Activated T-helper 1 cell treated with Interleukin-2 at 50 U/mL for 16 hours (primary cell): ENCODE data around the gene PCDHGB6.
"Not testable (repeated sequence)": the region's sequence is repeated elsewhere in the genome, so short reads cannot be mapped to it uniquely, and the experiment has no call there.

Source experiments
- DNase-seq: peaks from one replicate; pipeline ENCODE4 v3.0.0-alpha.2; 2020; ENCODE audit warnings: low read depth

Gene PCDHGB6

DNA sequence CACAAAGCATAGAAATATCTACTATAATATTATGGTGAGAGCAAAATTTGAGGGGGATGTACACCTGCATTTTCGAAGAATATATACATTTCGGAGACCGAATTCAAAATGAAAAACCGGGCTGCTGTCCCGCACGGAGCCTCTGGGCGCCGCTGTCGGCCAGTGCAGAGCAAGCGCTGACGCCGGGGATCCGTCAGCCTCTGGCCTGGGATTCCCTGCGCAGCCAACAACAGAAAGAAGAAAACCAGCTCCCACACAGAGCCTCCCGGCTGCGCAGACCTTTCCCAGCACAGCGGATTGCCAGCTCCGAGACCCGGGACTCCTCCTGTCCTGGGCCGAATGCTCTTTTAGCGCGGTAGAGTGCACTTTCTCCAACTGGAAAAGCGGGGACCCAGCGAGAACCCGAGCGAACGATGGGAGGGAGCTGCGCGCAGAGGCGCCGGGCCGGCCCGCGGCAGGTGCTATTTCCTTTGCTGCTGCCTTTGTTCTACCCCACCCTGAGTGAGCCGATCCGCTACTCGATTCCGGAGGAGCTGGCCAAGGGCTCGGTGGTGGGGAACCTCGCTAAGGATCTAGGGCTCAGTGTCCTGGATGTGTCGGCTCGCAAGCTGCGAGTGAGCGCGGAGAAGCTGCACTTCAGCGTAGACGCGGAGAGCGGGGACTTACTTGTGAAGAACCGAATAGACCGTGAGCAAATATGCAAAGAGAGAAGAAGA, at the start of gene PCDHGB6:
PCDHGB6 (plus strand) TSS at position 232 of the 716 bp plus-strand sequence; CDS start at position 414, 182 bp downstream.
- DNase-seq = not testable (repeated sequence)

- no peak for DNase-seq
Measured at GRCh38 chr5:141359790-141360426, 47.9 kb upstream of the PCDHGB6 start, which contains the start of gene PCDHGB2. TSS of gene PCDHGB2 (plus strand) at chr5:141359994. CDS start at chr5:141360136, 142 bp downstream.

- DNase-seq = no peak
Measured at GRCh38 chr5:141360685-141361084, 47.1 kb upstream of the PCDHGB6 start.

DNA sequence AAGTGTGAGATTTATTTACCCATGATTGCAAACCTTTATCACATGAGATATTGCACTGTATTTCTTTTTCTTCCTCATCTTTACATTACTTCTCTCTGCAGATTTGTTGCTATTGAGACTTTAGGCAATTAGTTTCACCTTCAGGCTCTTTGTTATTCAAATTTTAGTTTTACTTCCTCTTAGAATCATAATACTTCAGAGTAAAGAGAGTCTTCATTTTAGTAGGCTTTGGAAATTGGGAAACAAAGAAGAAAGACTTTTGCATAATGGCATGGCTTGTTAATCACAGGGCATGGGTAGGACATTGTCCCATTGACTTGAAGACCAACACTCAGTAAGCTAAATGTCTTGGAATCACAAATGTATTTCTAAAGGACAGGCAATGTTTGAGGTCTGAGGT, 45.1 kb upstream of the PCDHGB6 start:
- DNase-seq = no peak

DNA sequence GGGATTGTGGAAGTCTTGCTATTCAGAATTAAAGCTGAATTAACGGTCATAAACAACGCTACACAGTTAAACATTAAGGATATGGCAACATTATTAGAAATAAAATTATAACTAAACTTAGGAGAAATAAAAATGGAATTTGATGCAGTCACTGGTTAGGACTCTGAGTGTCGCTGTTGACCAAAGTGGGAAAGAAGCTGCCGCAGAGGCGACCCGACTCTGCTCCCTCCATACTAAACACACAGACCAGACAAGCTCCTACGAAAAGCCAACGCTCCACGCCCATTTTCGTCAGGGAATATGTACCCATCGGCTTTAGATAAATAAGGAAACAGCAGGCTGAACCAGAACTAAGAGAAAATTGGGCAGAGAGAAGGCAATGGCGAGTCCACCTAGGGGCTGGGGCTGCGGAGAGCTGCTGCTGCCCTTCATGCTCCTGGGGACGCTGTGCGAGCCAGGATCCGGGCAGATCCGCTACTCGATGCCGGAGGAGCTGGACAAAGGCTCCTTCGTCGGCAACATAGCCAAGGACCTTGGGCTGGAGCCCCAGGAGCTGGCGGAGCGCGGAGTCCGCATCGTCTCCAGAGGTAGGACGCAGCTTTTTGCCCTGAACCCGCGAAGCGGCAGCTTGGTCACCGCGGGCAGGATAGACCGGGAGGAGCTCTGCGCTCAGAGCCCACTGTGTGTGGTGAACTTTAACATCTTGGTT, 43.7 kb upstream of the PCDHGB6 start, which contains the start of gene PCDHGA5:
PCDHGA5 (plus strand) TSS at position 211 of the 709 bp plus-strand sequence; CDS start at position 380, 169 bp downstream.
- DNase-seq = no peak

DNA sequence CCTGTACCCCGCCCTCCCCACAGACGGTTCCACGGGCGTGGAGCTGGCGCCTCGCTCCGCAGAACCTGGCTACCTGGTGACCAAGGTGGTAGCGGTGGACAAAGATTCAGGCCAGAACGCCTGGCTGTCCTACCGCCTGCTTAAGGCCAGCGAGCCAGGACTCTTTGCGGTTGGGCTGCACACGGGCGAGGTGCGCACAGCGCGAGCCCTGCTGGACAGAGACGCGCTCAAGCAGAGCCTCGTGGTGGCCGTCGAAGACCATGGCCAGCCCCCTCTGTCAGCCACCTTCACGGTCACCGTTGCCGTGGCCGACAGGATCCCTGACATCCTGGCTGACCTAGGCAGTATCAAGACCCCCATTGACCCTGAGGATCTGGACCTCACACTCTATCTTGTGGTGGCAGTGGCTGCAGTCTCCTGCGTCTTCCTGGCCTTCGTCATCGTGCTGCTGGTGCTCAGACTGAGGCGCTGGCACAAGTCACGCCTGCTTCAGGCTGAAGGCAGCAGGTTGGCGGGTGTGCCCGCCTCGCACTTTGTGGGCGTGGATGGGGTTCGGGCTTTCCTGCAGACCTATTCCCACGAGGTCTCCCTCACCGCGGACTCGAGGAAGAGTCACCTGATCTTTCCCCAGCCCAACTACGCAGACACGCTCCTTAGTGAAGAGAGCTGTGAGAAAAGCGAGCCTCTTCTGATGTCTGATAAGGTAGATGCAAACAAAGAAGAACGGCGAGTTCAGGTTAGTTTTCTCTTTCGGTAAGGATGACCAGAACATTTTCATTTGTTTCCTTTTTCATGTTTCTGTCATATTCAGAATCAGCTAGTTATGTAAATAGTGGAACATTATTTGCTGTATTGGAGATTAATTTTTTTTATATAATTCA, 41.6 kb upstream of the PCDHGB6 start:
- DNase-seq = no peak

- no peak for DNase-seq
Measured at GRCh38 chr5:141369994-141370848, 37.6 kb upstream of the PCDHGB6 start, which contains the start of gene PCDHGB3. TSS of gene PCDHGB3 (plus strand) at chr5:141370242. CDS start at chr5:141370395, 153 bp downstream.

DNA sequence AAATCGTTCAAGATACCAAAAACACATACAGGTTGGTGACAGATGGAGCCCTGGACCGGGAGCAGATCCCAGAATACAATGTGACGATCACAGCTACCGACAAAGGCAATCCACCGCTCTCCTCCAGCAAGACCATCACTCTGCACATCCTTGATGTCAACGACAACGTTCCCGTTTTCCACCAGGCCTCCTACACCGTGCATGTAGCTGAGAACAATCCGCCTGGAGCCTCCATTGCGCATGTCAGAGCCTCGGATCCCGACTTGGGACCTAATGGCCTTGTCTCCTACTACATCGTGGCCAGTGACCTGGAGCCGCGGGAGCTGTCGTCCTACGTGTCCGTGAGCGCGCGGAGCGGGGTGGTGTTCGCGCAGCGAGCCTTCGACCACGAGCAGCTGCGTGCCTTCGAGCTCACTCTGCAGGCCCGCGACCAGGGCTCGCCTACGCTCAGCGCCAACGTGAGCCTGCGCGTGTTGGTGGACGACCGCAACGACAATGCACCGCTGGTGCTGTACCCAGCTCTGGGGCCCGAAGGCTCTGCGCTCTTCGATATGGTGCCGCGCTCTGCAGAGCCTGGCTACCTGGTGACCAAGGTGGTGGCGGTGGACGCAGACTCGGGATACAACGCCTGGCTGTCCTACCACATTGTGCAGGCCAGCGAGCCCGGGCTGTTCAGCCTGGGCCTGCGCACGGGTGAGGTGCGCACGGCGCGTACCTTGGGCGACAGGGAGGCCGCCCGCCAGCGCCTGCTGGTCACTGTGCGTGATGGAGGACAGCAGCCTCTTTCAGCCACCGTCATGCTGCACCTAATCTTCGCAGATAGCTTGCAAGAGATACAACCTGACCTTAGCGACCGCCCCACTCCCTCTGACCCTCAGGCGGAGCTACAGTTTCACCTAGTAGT, 36.0 kb upstream of the PCDHGB6 start:
- DNase-seq = no peak

DNA sequence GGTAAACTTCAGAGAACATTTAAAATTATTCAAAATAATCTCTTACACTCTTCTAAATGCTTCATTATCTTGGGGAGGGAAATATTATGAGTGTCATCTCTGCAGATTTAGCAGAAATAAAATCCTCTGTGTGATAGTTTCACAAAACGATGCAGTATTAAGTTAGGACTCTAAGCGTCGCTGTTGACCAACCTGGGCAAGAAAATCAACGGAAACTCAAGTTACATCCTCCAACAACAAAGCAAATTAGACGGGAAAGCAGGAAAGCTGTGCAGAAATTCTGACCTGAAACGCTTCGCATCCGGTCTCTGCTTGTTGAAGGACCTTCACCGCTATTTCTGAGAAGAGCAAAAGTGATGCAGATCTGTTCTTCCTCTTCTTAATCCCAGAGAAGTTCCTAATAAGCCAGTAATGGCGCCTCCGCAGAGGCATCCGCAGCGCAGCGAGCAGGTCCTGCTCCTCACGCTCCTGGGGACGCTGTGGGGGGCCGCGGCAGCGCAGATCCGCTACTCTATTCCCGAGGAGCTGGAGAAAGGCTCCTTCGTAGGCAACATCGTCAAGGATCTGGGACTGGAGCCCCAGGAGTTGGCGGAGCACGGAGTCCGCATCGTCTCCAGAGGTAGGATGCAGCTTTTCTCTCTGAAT, 34.0 kb upstream of the PCDHGB6 start, which contains the start of gene PCDHGA6:
PCDHGA6 (plus strand) TSS at position 219 of the 645 bp plus-strand sequence; CDS start at position 412, 193 bp downstream.
- DNase-seq = no peak

DNA sequence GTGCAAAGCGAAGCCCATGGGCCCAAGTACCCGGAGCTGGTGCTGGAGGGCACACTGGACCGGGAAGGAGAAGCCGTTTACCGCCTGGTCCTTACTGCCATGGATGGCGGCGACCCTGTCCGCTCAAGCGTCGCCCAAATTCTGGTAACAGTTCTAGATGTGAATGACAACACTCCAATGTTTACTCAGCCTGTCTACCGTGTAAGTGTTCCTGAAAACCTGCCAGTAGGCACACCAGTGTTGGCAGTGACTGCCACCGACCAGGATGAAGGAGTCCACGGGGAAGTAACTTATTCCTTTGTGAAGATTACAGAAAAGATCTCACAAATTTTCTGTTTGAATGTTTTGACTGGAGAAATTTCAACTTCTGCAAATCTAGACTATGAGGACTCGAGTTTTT, 33.2 kb upstream of the PCDHGB6 start:
- DNase-seq = no peak

GRCh38 chr5:141375444-141376155, 32.2 kb upstream of the PCDHGB6 start:
- DNase-seq = not testable (repeated sequence)

GRCh38 chr5:141382469-141383294, 25.1 kb upstream of the PCDHGB6 start, which contains the start of gene PCDHGA7:
TSS of gene PCDHGA7 (plus strand) at chr5:141382742. CDS start at chr5:141382900, 158 bp downstream.
- DNase-seq = no peak

DNA sequence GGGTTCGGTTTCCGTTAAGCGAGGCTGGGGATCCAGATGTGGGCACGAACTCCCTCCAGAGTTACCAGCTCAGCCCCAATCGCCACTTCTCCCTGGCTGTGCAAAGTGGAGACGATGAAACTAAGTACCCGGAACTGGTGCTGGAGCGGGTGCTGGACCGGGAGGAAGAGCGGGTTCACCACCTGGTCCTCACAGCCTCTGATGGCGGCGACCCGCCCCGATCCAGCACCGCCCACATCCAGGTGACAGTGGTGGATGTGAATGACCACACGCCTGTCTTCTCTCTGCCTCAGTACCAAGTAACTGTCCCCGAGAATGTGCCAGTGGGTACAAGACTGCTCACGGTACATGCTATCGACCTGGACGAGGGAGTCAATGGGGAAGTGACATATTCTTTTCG, 24.5 kb upstream of the PCDHGB6 start:
- DNase-seq = no peak

GRCh38 chr5:141384471-141385267, 23.2 kb upstream of the PCDHGB6 start:
- no peak for DNase-seq

- DNase-seq = not testable (repeated sequence)
Measured at GRCh38 chr5:141387557-141388311, 20.1 kb upstream of the PCDHGB6 start, which contains the start of gene PCDHGB4. TSS of gene PCDHGB4 (plus strand) at chr5:141387698. CDS start at chr5:141387885, 187 bp downstream.
